Activated CD4-positive, alpha-beta T cell treated with anti-CD3 and anti-CD28 coated beads, Interleukin-2, amount 50 U/mL, for 24 hours (primary cell): Measurements from ENCODE around the gene ZBTB4.
A peak's percentile ranks its signal among the peaks of the same experiment; 100 is the strongest.
"Not testable (repeated sequence)": the region's sequence is repeated elsewhere in the genome, so short reads cannot be mapped to it uniquely, and the experiment has no call there.

ENCODE experiments used
- DNase-seq, 2 donors: peaks; one replicate each; pipeline ENCODE4 v3.0.0-alpha.2; 2020; ENCODE audit warnings: low read depth in 1 of 2, low spot score in 1 of 2

The ZBTB4 gene

GRCh38 chr17:7493941-7494340 lies 14.5 kb upstream of the ZBTB4 start:
- no peak for DNase-seq

DNA sequence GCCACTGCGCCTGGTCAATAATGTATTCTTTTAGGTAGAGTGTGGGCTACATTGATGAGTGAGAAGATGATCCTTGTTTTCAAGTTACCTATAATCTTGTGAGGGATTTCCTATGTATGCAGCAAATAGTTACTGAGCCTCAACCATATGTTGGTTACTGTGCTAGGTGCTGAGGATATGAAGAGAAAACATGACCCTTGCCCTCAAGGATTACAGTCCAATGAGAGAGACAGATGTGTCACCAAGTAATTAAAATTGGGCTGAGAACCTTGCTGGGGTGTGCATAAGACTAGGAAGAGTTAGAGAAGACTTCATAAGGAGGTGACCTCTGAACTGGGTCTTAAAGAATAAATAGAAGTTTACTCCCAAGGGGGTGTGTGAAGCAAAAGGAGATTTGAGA lies 12.2 kb upstream of the ZBTB4 start:
- DNase-seq: no peak

DNA sequence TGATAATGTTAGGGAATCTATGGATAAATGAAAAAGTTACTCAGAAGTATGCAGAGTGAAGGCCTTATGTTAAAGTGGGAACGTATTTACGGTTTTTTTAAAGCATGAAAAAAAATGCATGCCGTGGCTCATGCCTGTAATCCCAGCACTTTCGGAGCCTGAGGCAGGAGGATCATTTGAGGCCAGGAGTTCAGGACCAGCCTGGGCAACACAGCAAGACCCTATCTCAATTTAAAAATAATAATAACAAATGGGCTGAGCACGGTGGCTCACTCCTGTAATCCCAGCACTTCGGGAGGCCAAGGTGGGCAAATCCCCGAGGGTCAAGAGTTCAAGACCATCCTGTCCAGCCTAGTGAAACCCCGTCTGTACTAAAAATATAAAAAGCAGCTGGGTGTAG lies 10.7 kb upstream of the ZBTB4 start:
- no peak for DNase-seq

GRCh38 chr17:7486181-7486580 lies 6.8 kb upstream of the ZBTB4 start:
- DNase-seq: no peak

DNA sequence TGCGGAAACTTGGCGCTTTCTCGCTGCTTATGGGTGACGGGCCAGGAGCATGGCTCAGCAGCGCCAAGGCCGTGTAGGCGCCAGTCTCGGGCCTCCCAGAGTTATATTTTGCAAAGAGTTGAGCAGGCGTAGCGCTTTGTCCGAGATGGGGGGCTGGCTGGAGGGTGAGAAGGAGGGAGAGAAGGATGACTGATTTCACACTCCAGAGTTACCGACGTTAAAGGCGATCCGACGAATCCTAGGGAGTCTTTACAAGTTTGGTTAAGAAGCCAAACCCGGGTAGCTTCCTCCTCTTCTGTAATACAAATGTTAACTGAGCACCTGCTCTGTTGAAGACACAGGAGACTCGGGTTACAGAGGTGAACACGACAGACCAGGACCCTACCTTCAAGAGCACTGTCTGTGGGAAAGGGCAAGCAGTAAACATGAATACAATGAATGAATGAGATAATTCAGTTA lies 5.5 kb upstream of the ZBTB4 start:
- DNase-seq: no peak

DNA sequence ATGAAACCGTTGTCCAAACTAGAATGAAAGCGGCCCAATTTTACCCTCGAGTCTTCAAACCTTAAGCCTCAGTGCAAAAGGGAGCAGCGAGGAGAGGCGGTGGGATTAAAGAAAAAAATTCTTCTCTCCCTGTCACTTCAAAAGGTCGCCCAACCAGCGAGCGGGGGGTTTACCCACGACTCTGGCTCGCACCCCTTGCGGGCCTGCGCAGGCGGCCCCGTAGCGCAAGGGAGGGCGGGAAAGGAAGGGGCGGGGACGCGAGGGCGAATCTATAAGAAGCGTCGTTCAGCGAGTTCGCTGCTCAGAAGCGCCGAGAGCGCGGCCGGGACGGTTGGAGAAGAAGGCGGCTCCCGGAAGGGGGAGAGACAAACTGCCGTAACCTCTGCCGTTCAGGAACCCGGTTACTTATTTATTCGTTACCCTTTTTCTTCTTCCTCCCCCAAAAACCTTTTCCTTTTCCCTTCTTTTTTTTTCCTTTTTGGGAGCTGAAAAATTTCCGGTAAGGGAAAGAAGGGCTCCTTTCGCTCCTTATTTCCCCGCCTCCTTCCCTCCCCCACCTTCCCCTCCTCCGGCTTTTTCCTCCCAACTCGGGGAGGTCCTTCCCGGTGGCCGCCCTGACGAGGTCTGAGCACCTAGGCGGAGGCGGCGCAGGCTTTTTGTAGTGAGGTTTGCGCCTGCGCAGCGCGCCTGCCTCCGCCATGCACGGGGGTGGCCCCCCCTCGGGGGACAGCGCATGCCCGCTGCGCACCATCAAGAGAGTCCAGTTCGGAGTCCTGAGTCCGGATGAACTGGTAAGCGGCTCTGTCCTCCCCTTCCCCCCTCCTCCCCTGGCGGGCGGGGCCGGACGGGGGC lies 4.9 kb upstream of the ZBTB4 start, which contains the start of gene POLR2A:
Gene POLR2A, plus strand, starts transcription at position 300 of the 852 bp plus-strand sequence.
- peak; percentile 96 to 98 for DNase-seq

DNA sequence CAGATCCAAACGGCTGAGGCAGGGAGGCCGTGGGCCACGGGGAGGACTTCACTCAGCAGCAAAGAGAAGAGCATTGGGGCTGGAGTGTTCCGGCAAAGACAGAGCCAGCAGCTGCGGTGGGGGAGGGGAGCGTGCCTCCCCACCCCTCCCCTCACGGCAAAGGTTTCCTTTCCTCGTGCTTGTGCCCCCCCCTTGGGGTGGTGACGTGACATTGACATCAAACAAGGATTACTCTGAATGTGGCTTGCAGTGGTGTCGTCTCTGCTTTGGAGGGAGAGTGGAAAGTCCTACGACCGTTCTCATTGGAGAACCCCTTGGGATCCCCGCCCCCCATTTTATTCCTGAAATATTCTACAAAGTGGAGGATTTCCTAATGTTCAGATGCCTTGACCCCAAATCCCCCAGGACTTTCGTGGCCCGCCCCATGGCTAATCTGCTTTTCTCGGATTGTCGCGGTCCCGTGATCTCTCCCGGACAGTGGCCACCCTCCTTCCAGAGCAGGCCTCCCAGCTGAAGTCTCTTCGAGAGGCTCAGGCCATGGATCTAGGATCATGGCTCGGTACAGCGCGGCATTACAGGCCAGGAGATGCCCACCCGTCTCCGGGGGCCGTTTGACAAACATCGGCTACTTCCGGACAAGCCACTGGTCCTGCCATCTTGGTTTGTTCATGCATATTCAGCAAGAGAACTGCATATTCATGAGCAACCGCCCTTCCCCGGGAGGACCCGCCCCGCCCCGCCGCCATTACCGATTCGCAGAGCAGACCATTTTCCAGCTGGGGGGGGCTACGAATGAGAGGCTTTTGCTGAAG lies 4.0 kb upstream of the ZBTB4 start:
- DNase-seq: peak; percentile 87 to 90

DNA sequence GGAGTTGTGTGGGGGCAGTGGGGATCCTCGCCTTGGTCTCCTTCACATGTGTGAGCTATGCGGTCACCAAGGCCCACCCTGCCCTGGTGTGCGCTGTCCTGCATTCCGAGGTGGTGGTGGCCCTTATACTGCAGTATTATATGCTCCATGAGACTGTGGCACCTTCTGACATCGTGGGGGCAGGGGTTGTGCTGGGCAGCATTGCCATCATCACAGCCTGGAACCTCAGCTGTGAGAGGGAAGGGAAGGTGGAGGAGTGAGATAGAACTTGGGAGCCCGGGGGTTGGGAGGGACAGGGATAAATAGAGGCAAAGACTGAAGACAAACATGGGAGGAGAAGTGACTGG lies 3.3 kb upstream of the ZBTB4 start:
- DNase-seq: not testable (repeated sequence)

DNA sequence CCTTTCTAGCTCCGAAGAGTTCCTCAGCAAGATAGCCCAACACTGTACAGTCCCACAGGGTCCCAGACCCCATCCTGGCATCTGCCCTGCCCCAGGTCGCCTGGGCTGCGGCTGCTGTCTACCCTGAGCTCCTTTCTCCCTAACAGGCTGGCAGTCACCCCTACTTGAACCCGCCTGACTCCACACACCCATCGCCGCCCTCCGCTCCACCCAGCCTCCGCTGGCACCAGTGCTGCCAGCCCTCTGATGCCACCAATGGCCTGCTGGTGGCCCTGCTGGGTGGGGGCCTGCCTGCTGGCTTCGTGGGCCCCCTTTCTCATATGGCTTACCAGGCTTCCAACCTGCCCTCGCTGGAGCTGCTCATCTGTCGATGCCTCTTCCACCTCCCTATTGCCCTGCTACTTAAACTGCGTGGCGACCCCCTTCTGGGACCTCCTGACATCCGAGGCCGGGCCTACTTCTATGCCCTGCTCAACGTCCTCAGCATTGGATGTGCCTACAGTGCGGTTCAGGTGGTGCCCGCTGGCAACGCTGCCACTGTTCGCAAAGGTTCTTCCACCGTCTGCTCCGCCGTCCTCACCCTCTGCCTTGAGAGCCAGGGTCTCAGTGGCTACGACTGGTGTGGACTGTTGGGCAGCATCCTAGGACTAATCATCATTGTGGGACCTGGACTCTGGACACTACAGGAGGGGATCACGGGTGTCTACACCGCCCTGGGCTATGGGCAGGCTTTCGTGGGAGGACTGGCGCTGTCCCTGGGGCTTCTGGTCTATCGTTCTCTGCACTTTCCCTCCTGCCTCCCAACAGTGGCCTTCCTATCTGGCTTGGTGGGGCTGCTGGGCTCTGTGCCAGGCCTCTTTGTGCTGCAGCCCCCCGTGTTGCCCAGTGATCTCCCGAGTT lies 2.7 kb upstream of the ZBTB4 start:
- not testable (repeated sequence) for DNase-seq

DNA sequence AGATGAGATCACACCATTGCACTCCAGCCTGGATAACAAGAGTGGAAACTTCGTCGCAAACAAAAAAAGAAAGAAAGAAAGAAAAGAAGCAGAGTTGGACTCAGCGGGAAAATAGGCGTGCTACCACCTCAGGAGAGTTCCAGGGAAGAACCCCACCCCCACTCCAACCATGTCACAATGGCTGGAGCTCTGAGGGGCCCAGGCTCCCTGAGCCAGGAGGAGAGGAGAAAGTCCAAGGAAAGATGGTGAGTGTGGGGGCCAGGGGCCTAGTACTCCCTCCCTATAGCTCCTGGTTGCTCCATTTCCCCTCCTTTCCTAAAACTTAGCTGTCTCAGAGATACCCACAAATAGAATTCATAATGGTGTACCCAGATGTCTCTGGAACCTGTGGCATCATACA lies 1.8 kb upstream of the ZBTB4 start, which contains the start of gene SLC35G6:
Gene SLC35G6, plus strand, starts transcription at position 172 of the 400 bp plus-strand sequence. Its CDS starts 71 bp downstream, at position 243.
- DNase-seq: not testable (repeated sequence)

DNA sequence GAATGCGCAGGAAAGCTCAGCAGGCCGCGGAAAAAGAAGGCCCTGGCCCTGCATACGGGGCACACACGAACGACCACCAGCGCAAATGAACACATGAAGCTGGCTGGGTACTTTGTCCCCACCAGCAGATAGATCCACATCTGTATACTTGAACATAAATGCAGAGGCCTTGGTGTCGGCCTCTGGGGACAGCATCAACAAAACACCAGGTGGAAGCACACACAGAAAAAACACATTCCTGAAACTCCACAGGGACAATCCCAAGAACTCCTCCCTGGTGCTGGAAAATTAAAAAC lies 606 bp upstream of the ZBTB4 start:
- no peak for DNase-seq

DNA sequence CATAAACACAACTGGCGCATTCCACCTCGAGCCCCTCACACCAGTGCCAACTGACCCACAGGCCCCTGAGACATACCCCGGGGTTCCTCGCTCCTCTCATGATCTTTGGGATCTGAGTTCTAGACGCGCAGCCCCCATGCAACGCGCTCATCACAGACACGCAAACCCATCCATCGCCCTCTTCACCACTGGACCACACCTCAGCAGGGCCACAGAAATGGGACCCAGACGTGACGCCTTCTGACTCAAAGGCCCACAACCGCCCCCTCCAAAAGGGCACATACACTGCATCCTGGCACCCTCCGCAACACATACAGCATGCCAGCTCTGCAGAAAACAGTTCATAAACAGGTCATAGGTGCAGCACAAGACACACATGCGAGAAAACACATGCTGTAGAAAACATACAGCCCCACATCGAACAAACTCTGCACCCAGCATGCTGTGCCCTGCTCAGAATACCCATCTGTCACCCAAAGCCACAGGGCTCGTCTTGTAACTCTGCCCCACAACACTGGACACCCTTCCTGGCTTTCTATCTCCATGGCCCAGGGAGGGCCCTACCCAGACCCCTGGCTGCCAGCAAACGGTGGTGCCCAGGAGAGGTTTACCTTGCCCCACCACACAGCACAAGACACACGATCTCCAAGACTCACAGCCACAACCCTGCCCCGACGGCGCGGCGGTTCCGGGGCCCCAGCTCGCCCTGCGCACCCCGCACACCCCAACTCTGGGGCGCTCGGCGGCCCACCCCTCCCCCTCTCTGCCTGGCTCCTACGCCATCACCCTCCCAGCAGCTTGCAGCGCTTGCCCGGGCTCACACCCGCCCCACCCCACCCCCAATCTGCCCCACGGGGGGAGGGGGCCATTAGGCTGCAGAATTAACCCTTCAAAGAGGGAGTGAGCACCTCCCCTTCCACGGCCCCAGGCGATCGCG lies 887 bp downstream of the ZBTB4 start:
- peak; percentile 18 to 30 for DNase-seq

DNA sequence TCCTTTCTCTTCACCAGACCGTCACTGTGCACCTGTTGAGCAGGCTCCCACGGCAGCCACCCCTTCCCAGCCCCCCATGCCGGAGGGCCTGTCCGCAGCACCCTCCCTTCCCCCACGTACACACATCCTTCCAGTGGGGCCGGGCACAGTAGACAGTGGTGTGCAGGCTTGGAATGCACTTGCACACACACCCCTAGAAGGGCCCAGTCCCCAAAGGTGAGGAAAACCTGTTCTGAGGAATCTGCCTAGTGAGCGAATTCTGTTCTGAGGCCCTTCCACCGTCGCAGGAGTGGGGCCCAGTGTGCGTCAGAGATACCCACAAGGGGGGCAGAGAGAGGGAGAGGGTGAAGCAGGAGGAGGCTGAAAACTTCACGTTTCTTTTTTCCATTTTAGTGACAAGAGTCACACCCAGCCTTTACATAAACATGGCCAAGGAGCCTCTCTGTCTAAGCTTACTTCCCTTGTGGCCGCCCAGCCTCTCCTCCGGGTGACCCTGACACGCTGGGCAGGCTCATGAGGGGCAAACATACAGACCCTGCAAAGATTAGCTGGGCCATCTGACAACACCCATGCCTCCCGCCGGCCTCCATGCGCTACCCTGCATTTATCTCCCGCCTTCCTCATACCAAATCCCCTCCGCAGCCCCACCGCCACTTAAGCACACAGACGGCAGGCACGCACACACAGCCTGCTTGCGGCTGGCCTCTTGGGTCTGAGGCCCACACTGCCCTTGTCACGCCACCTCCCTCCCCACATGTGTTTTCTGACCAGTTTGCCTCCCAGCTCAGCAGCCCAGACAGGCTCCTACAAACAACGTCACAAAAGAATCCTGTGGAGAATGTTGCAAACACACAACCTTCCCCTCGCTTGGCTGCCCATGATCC lies 1.8 kb downstream of the ZBTB4 start:
- DNase-seq: no peak

GRCh38 chr17:7476951-7477350 lies 2.5 kb downstream of the ZBTB4 start:
- DNase-seq: no peak

GRCh38 chr17:7476494-7476893 lies 2.9 kb downstream of the ZBTB4 start:
- DNase-seq: no peak

DNA sequence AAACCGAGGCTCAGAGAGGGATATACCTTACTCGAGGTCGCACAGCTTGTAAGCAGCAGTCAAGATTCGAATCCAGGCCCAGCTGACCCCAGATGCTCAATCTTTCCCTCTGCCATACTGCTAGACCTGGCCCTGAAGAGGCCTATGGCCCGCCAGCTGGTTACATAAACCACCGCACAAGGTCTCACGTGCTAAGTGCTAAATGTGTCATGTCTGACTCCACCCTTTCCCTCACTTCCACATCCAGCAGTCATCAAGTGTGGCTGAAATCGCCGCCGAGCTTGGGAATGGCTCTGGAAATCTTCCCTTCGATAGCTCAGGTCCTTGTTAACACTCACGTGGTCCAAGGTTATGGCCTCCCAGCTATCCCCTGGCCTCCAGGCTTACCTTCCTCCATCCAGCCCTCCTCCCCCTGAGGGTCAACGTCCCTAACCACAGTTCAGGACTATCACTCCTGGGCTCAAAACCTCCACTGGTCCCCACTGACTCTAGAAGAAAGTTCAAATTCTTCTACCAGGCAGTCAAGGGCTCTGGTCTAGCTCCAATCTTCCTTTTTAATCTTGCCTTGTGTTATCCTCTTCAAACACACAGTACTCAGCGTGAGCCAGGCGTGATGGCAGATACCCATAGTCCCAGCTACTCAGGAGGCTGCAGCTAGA lies 3.5 kb downstream of the ZBTB4 start:
- no peak for DNase-seq

DNA sequence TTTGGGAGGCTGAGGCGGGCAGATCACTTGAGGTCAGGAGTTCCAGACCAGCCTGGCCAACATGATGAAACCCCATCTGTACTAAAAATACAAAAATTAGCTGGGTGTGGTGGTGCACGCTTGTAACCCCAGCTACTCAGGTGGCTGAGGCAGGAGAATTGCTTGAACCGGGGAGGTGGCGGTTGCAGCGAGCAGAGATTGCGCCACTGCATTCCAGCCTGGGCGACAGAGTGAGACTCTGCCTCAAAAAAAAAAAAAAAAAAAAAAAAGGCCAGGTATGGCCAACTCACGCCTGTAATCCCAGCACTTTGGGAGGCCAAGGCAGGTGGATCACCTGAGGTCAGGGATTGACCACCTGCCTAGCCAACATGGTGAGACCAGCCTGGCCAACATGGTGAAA lies 4.7 kb downstream of the ZBTB4 start:
- not testable (repeated sequence) for DNase-seq

DNA sequence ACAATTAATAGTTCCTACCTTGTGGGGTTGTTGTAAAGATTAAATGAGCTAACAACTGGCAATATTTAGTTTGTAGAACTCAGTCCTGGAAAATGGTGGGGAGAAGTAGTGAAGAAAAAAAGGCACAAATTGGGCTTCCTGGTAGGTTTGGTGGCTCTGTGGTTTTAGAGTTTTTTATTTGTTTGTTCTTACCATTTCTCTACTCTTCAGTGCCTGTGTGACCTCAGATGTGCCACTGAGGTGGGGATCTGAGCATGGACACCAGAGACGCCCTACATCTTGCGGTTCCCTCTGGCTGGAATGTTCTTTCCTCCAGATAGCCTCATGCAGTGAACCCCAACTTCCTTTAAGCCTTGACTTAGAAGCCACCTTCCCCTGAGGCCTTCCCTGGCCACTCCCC lies 7.7 kb downstream of the ZBTB4 start:
- no peak for DNase-seq
